ENCODE results near the gene C4BPA. TPM values are rescaled to one million over a fixed set of nuclear protein-coding genes. Genes with fewer than 3 reads are reported as not detected.

C4BPA gene
- total RNA-seq, 6 donors from 2014 or later: 39.0 to 618 (median 118) TPM

- no peaks in the 10 kb centered on the region for H3K36me3 ChIP-seq
- H3K4me3 ChIP-seq: no peak overlapping the region
- H3K4me1 ChIP-seq: peaks cover 0 to 8% (median 2%) of the 10 kb centered on the region in 4 donors
- no peaks in the 10 kb centered on the region for H3K9me3 ChIP-seq
- ATAC-seq (ENCODE audit: low FRiP score in 2 of 2) (no peak), DNase-seq (no peak)
- TF ChIP-seq EP300 (IDR thresholded peaks at IDR 0.05) (no peak), POLR2AphosphoS5 (IDR thresholded peaks at IDR 0.05) (no peak), POLR2A (IDR thresholded peaks at IDR 0.05) (no peak), CTCF (IDR thresholded peaks at IDR 0.05) (no peak)
- H3K27ac ChIP-seq: no peak overlapping the region
- H3K27me3 ChIP-seq: no peaks in the 10 kb centered on the region
- 82 to 84% methylated on average over 1 of the region's 1 CpG for WGBS, 2 donors
Observed at GRCh38 chr1:207101720-207102119, 2.3 kb upstream of the C4BPA start.

GRCh38 chr1:207102146-207102545, 1.9 kb upstream of the C4BPA start:
- H3K9me3 ChIP-seq: no peaks in the 10 kb centered on the region
- WGBS, 2 donors: 76 to 80% methylated on average over 5 of the region's 5 CpGs
- H3K36me3 ChIP-seq: no peaks in the 10 kb centered on the region
- DNase-seq (no peak), ATAC-seq (ENCODE audit: low FRiP score in 2 of 2) (no peak)
- H3K27me3 ChIP-seq: no peaks in the 10 kb centered on the region
- H3K27ac ChIP-seq: no peak overlapping the region
- peaks cover 0 to 8% (median 2%) of the 10 kb centered on the region in 4 donors for H3K4me1 ChIP-seq
- H3K4me3 ChIP-seq: no peak overlapping the region
- TF ChIP-seq CTCF (IDR thresholded peaks at IDR 0.05) (no peak), POLR2A (IDR thresholded peaks at IDR 0.05) (no peak), EP300 (IDR thresholded peaks at IDR 0.05) (no peak), POLR2AphosphoS5 (IDR thresholded peaks at IDR 0.05) (no peak)

GRCh38 chr1:207102659-207103058, 1.4 kb upstream of the C4BPA start:
- peaks cover 0 to 8% (median 2%) of the 10 kb centered on the region in 4 donors for H3K4me1 ChIP-seq
- DNase-seq (no peak), ATAC-seq (ENCODE audit: low FRiP score in 2 of 2) (no peak)

GRCh38 chr1:207109004-207109403, 5.0 kb downstream of the C4BPA start:
- DNase-seq: no peak
- H3K36me3 ChIP-seq: no peaks in the 10 kb centered on the region
- peaks cover 0 to 2% (median under 1%) of the 10 kb centered on the region in 4 donors for H3K4me1 ChIP-seq
- TF ChIP-seq POLR2A (IDR thresholded peaks at IDR 0.05): no peak
- TF ChIP-seq EP300 (IDR thresholded peaks at IDR 0.05): no peak
- TF ChIP-seq CTCF (IDR thresholded peaks at IDR 0.05): no peak
- no peak for TF ChIP-seq POLR2AphosphoS5 (IDR thresholded peaks at IDR 0.05)
- ATAC-seq (ENCODE audit: low FRiP score in 2 of 2): no peak
- H3K9me3 ChIP-seq: no peaks in the 10 kb centered on the region
- H3K27ac ChIP-seq: no peak overlapping the region
- no peak overlapping the region for H3K4me3 ChIP-seq
- WGBS, 2 donors: 81 to 96% methylated on average over 3 of the region's 3 CpGs
- H3K27me3 ChIP-seq: no peaks in the 10 kb centered on the region

More at GRCh38 chr1:207102659-207103058, 1.4 kb upstream of the C4BPA start:
- H3K27me3 ChIP-seq: no peaks in the 10 kb centered on the region
- H3K36me3 ChIP-seq: no peaks in the 10 kb centered on the region
- WGBS, 2 donors: 86 to 98% methylated on average over 1 of the region's 1 CpG
- H3K9me3 ChIP-seq: no peaks in the 10 kb centered on the region
- H3K27ac ChIP-seq: no peak overlapping the region
- no peak overlapping the region for H3K4me3 ChIP-seq
- TF ChIP-seq CTCF (IDR thresholded peaks at IDR 0.05): no peak
- TF ChIP-seq POLR2AphosphoS5 (IDR thresholded peaks at IDR 0.05): no peak

GRCh38 chr1:207112616-207113296, 8.7 kb downstream of the C4BPA start:
- 74 to 82% methylated on average over 2 of the region's 2 CpGs for WGBS, 2 donors
- ATAC-seq (ENCODE audit: low FRiP score in 2 of 2): no peak
- no peak for TF ChIP-seq POLR2AphosphoS5 (IDR thresholded peaks at IDR 0.05)
- TF ChIP-seq EP300 (IDR thresholded peaks at IDR 0.05): no peak
- TF ChIP-seq CTCF (IDR thresholded peaks at IDR 0.05): no peak
- TF ChIP-seq POLR2A (IDR thresholded peaks at IDR 0.05): no peak

More at GRCh38 chr1:207112616-207113296, 8.7 kb downstream of the C4BPA start:
- Histone ChIP-seq H3K4me1 (no peaks in the 10 kb centered on the region), H3K9me3 (no peaks in the 10 kb centered on the region), H3K4me3 (no peak overlapping the region), H3K27me3 (no peaks in the 10 kb centered on the region), H3K36me3 (no peaks in the 10 kb centered on the region), H3K27ac (no peak overlapping the region)
- no peak for DNase-seq
